ENCODE results near the gene LRMDA.

- TF ChIP-seq CTCF (IDR thresholded peaks at IDR 0.05) (no peak), EZH2 (IDR thresholded peaks at IDR 0.05) (no peak)
These were observed 241.4 kb downstream of the LRMDA start for GRCh38 chr10:75672842-75673241.

Data from neural progenitor cell (in vitro differentiated cells).